ENCODE measurements around the gene RBBP4. TPM values are rescaled to one million over a fixed set of nuclear protein-coding genes. Genes with fewer than 3 reads are reported as not detected.
A peak's percentile ranks its signal among the peaks of the same experiment; 100 is the strongest.
"Not testable (repeated sequence)": the region's sequence is repeated elsewhere in the genome, so short reads cannot be mapped to it uniquely, and the experiment has no call there.

The RBBP4 gene
- total and polyA plus RNA-seq, 2 of the 8 experiments (the other 6 are each of a cell fraction or from before 2014, with no cell fraction given), result 147 to 397 TPM

GRCh38 chr1:32642292-32642827 lies 8.6 kb upstream of the RBBP4 start:
- not testable (repeated sequence) for FAIRE-seq; H4K20me1 ChIP-seq (replicated peaks in 1 of 2; ENCODE audit: control insufficient read depth in 1 of 2, insufficient read depth in 2 of 2, low read length in 2 of 2); H2AK5ac ChIP-seq (ENCODE audit: low read depth, low read length); H4K5ac ChIP-seq (ENCODE audit: insufficient read length, low read depth, low read length); H2AFZ ChIP-seq (ENCODE audit: low read length); H2BK5ac ChIP-seq (ENCODE audit: low read depth, low read length); H3K23ac ChIP-seq (ENCODE audit: insufficient read length); H3K4me3 ChIP-seq (ENCODE audit: extremely low read depth in 1 of 4, insufficient read depth in 2 of 4, low read depth in 3 of 4, low read length in 4 of 4); H3K4ac ChIP-seq (replicated peaks; ENCODE audit: insufficient read length, low read depth, low read length); H2BK20ac ChIP-seq (ENCODE audit: low read length); H3K27me3 ChIP-seq (replicated peaks in 1 of 4; ENCODE audit: control insufficient read depth in 3 of 4, extremely low read depth in 1 of 4, insufficient read depth in 3 of 4, low read length in 3 of 4); H2BK120ac ChIP-seq (replicated peaks; ENCODE audit: low read depth, low read length); H3K9me3 ChIP-seq (ENCODE audit: insufficient read depth in 2 of 2, low read depth in 1 of 2, low read length in 1 of 2); H2BK15ac ChIP-seq (ENCODE audit: low read length); H3K79me1 ChIP-seq (ENCODE audit: low read depth, low read length); H3K9ac ChIP-seq (replicated peaks in 1 of 4; ENCODE audit: extremely low read depth in 1 of 4, low read depth in 3 of 4, low read length in 3 of 4); H3K56ac ChIP-seq (replicated peaks; ENCODE audit: insufficient read length, low read depth, low read length); H3K27ac ChIP-seq (ENCODE audit: low read depth, low read length); H3K4me1 ChIP-seq (replicated peaks in 1 of 4; ENCODE audit: control insufficient read depth in 3 of 4, insufficient read depth in 4 of 4, low read length in 3 of 4); DNase-seq (ENCODE audit: low read depth in 1 of 2, low spot score in 2 of 2); H3K14ac ChIP-seq (ENCODE audit: insufficient read length); H4K91ac ChIP-seq (replicated peaks; ENCODE audit: insufficient read length, low read length); H3K23me2 ChIP-seq (ENCODE audit: low read depth, low read length); H3K4me2 ChIP-seq (ENCODE audit: insufficient read depth in 1 of 2, low read depth in 2 of 2, low read length in 2 of 2); H2BK12ac ChIP-seq (ENCODE audit: low read depth, low read length); H3K18ac ChIP-seq (ENCODE audit: extremely low read depth, low read length); H4K8ac ChIP-seq (ENCODE audit: extremely low read depth, insufficient read depth, low read length)
- Histone ChIP-seq H3K36me3 (ENCODE audit: control insufficient read depth in 2 of 4, insufficient read depth in 4 of 4, low read length in 3 of 4) (peaks cover 0 to 11% (median 0%) of the 10 kb centered on the region in 4 experiments; a peak in 2 of 8 replicates), H3K79me2 (ENCODE audit: control insufficient read depth in 1 of 2, insufficient read depth in 2 of 2, low read length in 2 of 2) (peaks cover under 1 to 53% of the 10 kb centered on the region in 2 experiments; a peak in 3 of 4 replicates)
- 49% methylated on average over 7 of the region's 8 CpGs; no CpG with 5 or more reads in 1 of the 2 experiments for WGBS, 2 experiments (ENCODE audit: extremely low coverage in 1 of 2, insufficient coverage in 1 of 2, insufficient read length in 1 of 2, insufficient replicate concordance in 2 of 2, low coverage in 1 of 2, low lambda C conversion rate in 2 of 2, missing lambda C conversion rate in 1 of 2)
- ChIA-PET POLR2A (ENCODE audit: partially characterized antibody) (interaction anchor here (0.6 to 10.1 kb wide), 7 partner anchors 12 to 475 kb away, joined by 3 to 115 read pairs (median 4); partner anchors contain the start of genes RBBP4, ZBTB8A and ZBTB8OS), CTCF (ENCODE audit: partially characterized antibody) (interaction anchor here (0.6 to 1.6 kb wide), 3 partner anchors 107 to 130 kb away, joined by 3 to 5 read pairs (median 3); no protein-coding TSS in a partner anchor)
- TF ChIP-seq EP300 (IDR thresholded peaks at IDR 0.05; ENCODE audit: borderline replicate concordance in 1 of 2, low read depth in 2 of 2, low read length in 2 of 2), result 0 out of 3 replicates have a peak, but pooled peaks of 1 of the 2 experiments have one; percentile 4
- peak; percentile 77 for TF ChIP-seq NANOG (IDR thresholded peaks at IDR 0.05; ENCODE audit: insufficient read depth, low read depth, low read length, poor library complexity, severe bottlenecking)
